PC-9 (cell line): ENCODE results near the gene ZNRF1. TPM values are rescaled to one million over a fixed set of nuclear protein-coding genes. Genes with fewer than 3 reads are reported as not detected.

Source experiments
- BruUV-seq: library from RNA; stranded (reverse); fragments of 400-500 nt; replicated peaks from 2 replicates; lab custom pipeline; 2021; lab: Mats Ljungman, UMichigan
- CTCF ChIA-PET: fragments of 300-600 bp; sonication (Branson Sonifier 250); formaldehyde crosslinking; loops from one replicate; lab custom pipeline; 2022; ENCODE audit warnings: antibody characterized with exemption; lab: Charles Lee
- POLR2A ChIA-PET: fragments of 300-600 bp; sonication (Branson Sonifier 250); formaldehyde crosslinking; loops from one replicate; lab custom pipeline; 2022; ENCODE audit warnings: antibody characterized with exemption; ENCODE audit not compliant: unreplicated experiment; lab: Charles Lee
- DNase-seq, 2 experiments: peaks; one replicate each; pipeline versions ENCODE4 v3.0.0 to v3.0.0-alpha.2; 2015 to 2022; ENCODE audit warnings: mixed read lengths in 1 of 2
- H2AFZ ChIP-seq: fragments of 200-600 bp; sonication (generic); 2 replicates; pipeline ENCODE4 v1.8.1; 2017; ENCODE audit warnings: antibody characterized with exemption
- H3F3A ChIP-seq: fragments of 200-600 bp; sonication (generic); 2 replicates; pipeline ENCODE4 v1.8.1; 2017; ENCODE audit warnings: antibody characterized with exemption, mild to moderate bottlenecking, low read depth; ENCODE audit not compliant: insufficient read depth
- H3K27ac ChIP-seq: fragments of 200-600 bp; sonication (generic); 2 replicates; pipeline ENCODE4 v1.6.1; 2016; ENCODE audit warnings: mixed run types
- H3K27me3 ChIP-seq: fragments of 200-600 bp; sonication (generic); 2 replicates; pipeline ENCODE4 v1.6.1; 2016; ENCODE audit warnings: low read depth, mixed run types; ENCODE audit not compliant: insufficient read depth
- H3K36me3 ChIP-seq: fragments of 200-600 bp; sonication (generic); 2 replicates; pipeline ENCODE4 v1.6.1; 2016; ENCODE audit warnings: low read depth, mixed run types
- H3K4me1 ChIP-seq: fragments of 200-600 bp; sonication (generic); replicated peaks from 2 replicates; pipeline ENCODE4 v1.6.1; 2016; ENCODE audit warnings: mixed run types; ENCODE audit not compliant: insufficient read depth
- H3K4me2 ChIP-seq: fragments of 200-600 bp; sonication (generic); 2 replicates; pipeline ENCODE4 v1.6.1; 2017; ENCODE audit warnings: mixed run types
- H3K4me3 ChIP-seq: fragments of 200-600 bp; sonication (generic); 2 replicates; pipeline ENCODE4 v1.6.1; 2016; ENCODE audit warnings: mixed run types
- H3K79me2 ChIP-seq: fragments of 200-600 bp; sonication (generic); 2 replicates; pipeline ENCODE4 v1.6.1; 2017; ENCODE audit warnings: low read depth, mixed run types
- H3K9me2 ChIP-seq: fragments of 200-600 bp; sonication (generic); 2 replicates; pipeline ENCODE4 v1.8.1; 2017; ENCODE audit warnings: mild to moderate bottlenecking; ENCODE audit not compliant: insufficient read depth
- H3K9me3 ChIP-seq: fragments of 200-600 bp; sonication (generic); 2 replicates; pipeline ENCODE4 v1.8.1; 2016; ENCODE audit warnings: low read depth; ENCODE audit not compliant: insufficient read depth
- H4K20me1 ChIP-seq: fragments of 200-600 bp; sonication (generic); 2 replicates; pipeline ENCODE4 v1.8.1; 2017; ENCODE audit not compliant: insufficient read depth
- EZH2 ChIP-seq: fragments of 200-600 bp; sonication (generic); IDR thresholded peaks from 2 replicates; pipeline ENCODE4 v1.8.0; 2017; ENCODE audit warnings: antibody characterized with exemption, low read depth
- intact Hi-C: fragments of 100-400 bp; cut with micrococcal nuclease; formaldehyde crosslinking; loops from one replicate; pipeline ENCODE4 v1.10.0; 2022; ENCODE audit not compliant: unreplicated experiment
- total RNA-seq: library from RNA; stranded (reverse); gene quantifications from 2 replicates; pipeline ENCODE4 v1.2.3, GENCODE V29; 2021
- TF ChIP-seq, protein P1 (sequence below): fragments of 200-600 bp; sonication (generic); conservative IDR thresholded peaks from 2 replicates; pipeline ENCODE4 v1.6.1; 2017; ENCODE audit warnings: mixed run types, antibody characterized with exemption, mild to moderate bottlenecking, moderate library complexity

ZNRF1 gene
- total RNA-seq, 1 experiment from 2014 or later = 64.4 TPM

GRCh38 chr16:75111961-75112733 lies 113.3 kb downstream of the ZNRF1 start:
- intact Hi-C loops = loop anchor here (5.0 kb wide), 1 partner anchor 235 kb away; no protein-coding TSS in a partner anchor
- POLR2A ChIA-PET = no interaction called here
- no TSS peak for BruUV-seq

GRCh38 chr16:75112734-75113491 lies 114.1 kb downstream of the ZNRF1 start:
- Histone ChIP-seq H4K20me1 (no peaks in the 10 kb centered on the region), H3K36me3 (no peaks in the 10 kb centered on the region), H3F3A (peaks cover 30% of the 10 kb centered on the region), H3K9me2 (no peaks in the 10 kb centered on the region), H3K27me3 (no peaks in the 10 kb centered on the region), H3K79me2 (no peaks in the 10 kb centered on the region), H2AFZ (no peak overlapping the region), H3K4me2 (no peak overlapping the region), H3K27ac (no peak overlapping the region), H3K4me1 (peaks cover 36% of the 10 kb centered on the region), H3K4me3 (no peak overlapping the region), H3K9me3 (no peaks in the 10 kb centered on the region)
- ChIA-PET POLR2A (interaction anchor here (0.5 to 0.7 kb wide), 2 partner anchors 47 to 76 kb away, joined by 3 read pairs; no protein-coding TSS in a partner anchor), CTCF (no interaction called here)
- intact Hi-C loops = loop anchor here (5.0 kb wide), 1 partner anchor 236 kb away; no protein-coding TSS in a partner anchor
- TSS peak; percentile 2 for BruUV-seq
- no peak for DNase-seq
- TF ChIP-seq EZH2 = no peak
- TF ChIP-seq, protein P1, sequence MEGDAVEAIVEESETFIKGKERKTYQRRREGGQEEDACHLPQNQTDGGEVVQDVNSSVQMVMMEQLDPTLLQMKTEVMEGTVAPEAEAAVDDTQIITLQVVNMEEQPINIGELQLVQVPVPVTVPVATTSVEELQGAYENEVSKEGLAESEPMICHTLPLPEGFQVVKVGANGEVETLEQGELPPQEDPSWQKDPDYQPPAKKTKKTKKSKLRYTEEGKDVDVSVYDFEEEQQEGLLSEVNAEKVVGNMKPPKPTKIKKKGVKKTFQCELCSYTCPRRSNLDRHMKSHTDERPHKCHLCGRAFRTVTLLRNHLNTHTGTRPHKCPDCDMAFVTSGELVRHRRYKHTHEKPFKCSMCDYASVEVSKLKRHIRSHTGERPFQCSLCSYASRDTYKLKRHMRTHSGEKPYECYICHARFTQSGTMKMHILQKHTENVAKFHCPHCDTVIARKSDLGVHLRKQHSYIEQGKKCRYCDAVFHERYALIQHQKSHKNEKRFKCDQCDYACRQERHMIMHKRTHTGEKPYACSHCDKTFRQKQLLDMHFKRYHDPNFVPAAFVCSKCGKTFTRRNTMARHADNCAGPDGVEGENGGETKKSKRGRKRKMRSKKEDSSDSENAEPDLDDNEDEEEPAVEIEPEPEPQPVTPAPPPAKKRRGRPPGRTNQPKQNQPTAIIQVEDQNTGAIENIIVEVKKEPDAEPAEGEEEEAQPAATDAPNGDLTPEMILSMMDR = no peak

More at GRCh38 chr16:75111961-75112733, 113.3 kb downstream of the ZNRF1 start:
- H4K20me1 ChIP-seq = no peaks in the 10 kb centered on the region
- H3K9me3 ChIP-seq = no peaks in the 10 kb centered on the region
- CTCF ChIA-PET = interaction anchor here (0.5 to 1.7 kb wide), 4 partner anchors 49 to 161 kb away, joined by 3 to 26 read pairs (median 10); partner anchors contain the start of genes WDR59 and ZNRF1
- TF ChIP-seq, protein P1 = no peak
- H3F3A ChIP-seq = peaks cover 31% of the 10 kb centered on the region
- H3K36me3 ChIP-seq = no peaks in the 10 kb centered on the region
- H3K79me2 ChIP-seq = no peaks in the 10 kb centered on the region
- H3K4me3 ChIP-seq = no peak overlapping the region
- no peak overlapping the region for H2AFZ ChIP-seq
- no peak for DNase-seq
- H3K4me2 ChIP-seq = no peak overlapping the region
- no peaks in the 10 kb centered on the region for H3K9me2 ChIP-seq
- H3K27ac ChIP-seq = no peak overlapping the region
- H3K27me3 ChIP-seq = no peaks in the 10 kb centered on the region
- H3K4me1 ChIP-seq = peaks cover 40% of the 10 kb centered on the region

GRCh38 chr16:75113541-75114121 lies 114.8 kb downstream of the ZNRF1 start:
- Histone ChIP-seq H3K36me3 (no peaks in the 10 kb centered on the region), H3K9me3 (no peaks in the 10 kb centered on the region), H3K9me2 (no peaks in the 10 kb centered on the region), H3K4me1 (peaks cover 29% of the 10 kb centered on the region), H3K27ac (no peak overlapping the region), H2AFZ (no peak overlapping the region), H3K4me2 (no peak overlapping the region), H3K27me3 (no peaks in the 10 kb centered on the region), H3F3A (peaks cover 23% of the 10 kb centered on the region), H4K20me1 (no peaks in the 10 kb centered on the region), H3K79me2 (no peaks in the 10 kb centered on the region), H3K4me3 (no peak overlapping the region)
- no peak for TF ChIP-seq EZH2
- TF ChIP-seq, protein P1 = no peak
- ChIA-PET CTCF (no interaction called here), POLR2A (interaction anchor here (0.5 to 0.7 kb wide), 2 partner anchors 48 to 76 kb away, joined by 3 read pairs; no protein-coding TSS in a partner anchor)
- DNase-seq = no peak
- BruUV-seq = no TSS peak
- intact Hi-C loops = loop anchor here (5.0 kb wide), 1 partner anchor 236 kb away; no protein-coding TSS in a partner anchor
